K562 (cell line): ENCODE measurements around the gene DHX58.

Experiments used
- ARID1B ChIP-seq: fragments of 450-650 bp; IDR thresholded peaks from 2 replicates; pipeline ENCODE4 v1.6.1; 2016; ENCODE audit warnings: antibody characterized with exemption, mild to moderate bottlenecking, inconsistent platforms
- ATF1 ChIP-seq, 2 experiments: fragments of 450-650 bp in 1 of 2; IDR thresholded peaks; 2 replicates each; pipeline ENCODE4 v1.6.1; 2016; ENCODE audit warnings: missing compliant biosample characterization in 1 of 2, missing genetic modification characterization in 1 of 2
- BACH1 ChIP-seq: fragments of 200-800 bp; sonication (Bioruptor generic); IDR thresholded peaks from 2 replicates; pipeline ENCODE4 v1.6.1; 2016; ENCODE audit warnings: missing genetic modification characterization, missing compliant biosample characterization
- CTCF ChIP-seq, 3 experiments: IDR thresholded peaks in 2 of 3; conservative IDR thresholded peaks in 1 of 3; 2 replicates each; pipeline ENCODE4 v1.5.1; 2011 to 2012; ENCODE audit warnings: low read length in 3 of 3, mild to moderate bottlenecking in 3 of 3, control low read depth in 2 of 3, improper control_type of control experiment in 1 of 3, inconsistent platforms in 1 of 3, low read depth in 1 of 3, mixed read lengths in 1 of 3, moderate library complexity in 1 of 3; ENCODE audit not compliant: insufficient read depth in 2 of 3
- EGR1 ChIP-seq: fragments of 450-650 bp; conservative IDR thresholded peaks from 2 replicates; pipeline ENCODE4 v1.6.1; 2017; ENCODE audit warnings: mild to moderate bottlenecking
- ERF ChIP-seq: fragments of 450-650 bp; formaldehyde crosslinking; IDR thresholded peaks from 2 replicates; pipeline ENCODE4 v1.4.0; 2020; ENCODE audit warnings: mild to moderate bottlenecking, mixed read lengths
- HDAC2 ChIP-seq: fragments of 450-650 bp; IDR thresholded peaks from 2 replicates; pipeline ENCODE4 v1.6.1; 2016; ENCODE audit warnings: mild to moderate bottlenecking
- HIVEP1 ChIP-seq: fragments of 250-450 bp; sonication (Bioruptor Pico); IDR thresholded peaks from 2 replicates; pipeline ENCODE4 v1.4.0; 2020; ENCODE audit warnings: mild to moderate bottlenecking
- MYC ChIP-seq, 2 experiments: fragments of 250-450 bp in 1 of 2; sonication (Bioruptor Pico) in 1 of 2; IDR thresholded peaks; 2 replicates each; pipeline versions ENCODE4 v1.5.1 to v1.6.1; 2012 to 2021; ENCODE audit warnings: low read depth in 2 of 2, borderline replicate concordance in 1 of 2, improper control_type of control experiment in 1 of 2, low read length in 1 of 2, mild to moderate bottlenecking in 1 of 2, moderate library complexity in 1 of 2
- NR0B1 ChIP-seq: fragments of 450-650 bp; IDR thresholded peaks from one replicate; pipeline ENCODE4 v1.6.1; 2018; ENCODE audit warnings: mild to moderate bottlenecking, moderate library complexity; ENCODE audit not compliant: partially characterized antibody
- RAD21 ChIP-seq, 2 experiments: fragments of 250-450 bp in 1 of 2; fragments of 450-650 bp in 1 of 2; sonication (Bioruptor Pico) in 1 of 2; formaldehyde crosslinking in 1 of 2; IDR thresholded peaks in 1 of 2; conservative IDR thresholded peaks in 1 of 2; 2 replicates each; pipeline versions ENCODE4 v1.4.0 to v1.8.0; 2020 to 2022; ENCODE audit warnings: mild to moderate bottlenecking in 2 of 2, moderate library complexity in 1 of 2
- RREB1 ChIP-seq: fragments of 250-450 bp; sonication (Bioruptor Pico); IDR thresholded peaks from 2 replicates; pipeline ENCODE4 v1.4.0; 2020
- TFAP4 ChIP-seq: sonication (generic); formaldehyde crosslinking; IDR thresholded peaks from 2 replicates; pipeline ENCODE4 v1.8.0; 2022; ENCODE audit warnings: missing genetic modification reagents, mild to moderate bottlenecking, moderate library complexity, borderline replicate concordance
- YY1 ChIP-seq, 3 experiments: IDR thresholded peaks; 2 replicates each; pipeline ENCODE4 v1.6.1; 2011; ENCODE audit warnings: low read length in 2 of 3, mild to moderate bottlenecking in 2 of 3, moderate library complexity in 2 of 3, borderline replicate concordance in 1 of 3, control low read depth in 1 of 3, low read depth in 1 of 3; ENCODE audit not compliant: insufficient read depth in 3 of 3, insufficient replicate concordance in 2 of 3, control insufficient read depth in 1 of 3, insufficient read length in 1 of 3; ENCODE audit errors: extremely low read depth in 1 of 3

GRCh38 chr17:42098730-42099399 lies 13.6 kb downstream of the DHX58 start:
- TF ChIP-seq TFAP4 (CRISPR knock-in tag) (no peak), RREB1 (CRISPR knock-in tag) (no peak), BACH1 (tag) (no peak), EGR1 (no peak), ATF1 (CRISPR knock-in tag; IDR thresholded peaks at IDR 0.05) (no peak), ATF1 (tag; IDR thresholded peaks at IDR 0.05) (no peak), HIVEP1 (CRISPR knock-in tag) (no peak), RAD21 (CRISPR knock-in tag; conservative IDR thresholded peaks at IDR 0.05 in 1 of 2, IDR thresholded peaks at IDR 0.05 in 1 of 2) (peak in 1 of 2 experiments; percentile 16; a peak in 1 of 4 replicates), ARID1B (no peak), ERF (CRISPR knock-in tag) (no peak), HDAC2 (no peak), CTCF (IDR thresholded peaks at IDR 0.05 in 2 of 3, conservative IDR thresholded peaks at IDR 0.05 in 1 of 3; ENCODE audit: insufficient read depth in 2 of 3, low read depth in 1 of 3, low read length in 3 of 3) (peak in 1 of 3 experiments; percentile 30; a peak in 1 of 6 replicates), MYC (IDR thresholded peaks at IDR 0.05; ENCODE audit: low read depth, low read length) (no peak), MYC (CRISPR knock-in tag; IDR thresholded peaks at IDR 0.05; ENCODE audit: borderline replicate concordance, low read depth) (no peak), YY1 (IDR thresholded peaks at IDR 0.05; ENCODE audit: borderline replicate concordance in 1 of 3, control insufficient read depth in 1 of 3, extremely low read depth in 1 of 3, insufficient read depth in 3 of 3, insufficient read length in 1 of 3, insufficient replicate concordance in 2 of 3, low read depth in 1 of 3, low read length in 2 of 3) (no peak), NR0B1 (no peak)
